Measurements from ENCODE around the gene PSMD14.
"Not testable (repeated sequence)": the region's sequence is repeated elsewhere in the genome, so short reads cannot be mapped to it uniquely, and the experiment has no call there.

Gene PSMD14

DNA sequence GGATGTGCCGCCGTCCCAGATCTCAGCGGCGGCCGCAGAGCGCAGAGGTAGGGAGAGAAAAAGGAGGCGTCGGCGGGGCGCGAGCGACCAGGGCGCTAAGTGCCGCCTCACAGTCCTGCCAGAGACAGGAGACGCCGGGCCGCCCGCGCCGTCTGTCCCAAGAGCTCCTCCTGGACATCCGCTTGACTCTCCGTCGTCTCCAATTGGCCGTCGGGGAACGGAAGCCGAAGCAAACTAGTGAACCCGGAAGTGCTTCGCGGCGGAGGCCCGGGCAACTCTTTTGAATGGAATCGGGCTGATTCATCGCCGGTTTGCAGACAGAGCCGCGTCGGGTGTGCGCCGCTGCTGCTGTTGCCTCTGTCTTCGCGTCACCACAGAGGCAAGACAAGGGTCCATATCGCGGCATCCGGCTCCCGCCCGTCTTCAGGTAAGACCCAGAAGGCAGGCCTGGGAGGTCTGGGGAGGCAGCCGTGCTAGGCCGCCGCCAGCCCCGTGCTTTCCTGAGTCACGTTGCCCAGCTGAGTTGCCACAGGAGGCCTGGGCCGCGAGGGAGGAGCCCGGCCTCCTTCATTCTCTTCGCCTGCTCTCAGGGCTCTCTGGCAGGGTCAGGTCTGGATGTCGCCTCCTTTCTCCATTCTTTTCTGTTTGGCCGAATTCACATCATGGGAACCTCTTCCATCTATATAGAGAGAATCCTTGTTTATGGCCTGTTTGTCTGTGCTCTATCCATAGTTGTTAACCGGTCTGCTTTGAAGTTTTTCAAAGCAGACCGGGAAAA, at the start of gene PSMD14:
Gene PSMD14 (plus strand): TSS at position 248 of the 778 bp plus-strand sequence. CDS start 10,401 bp downstream, outside the sequence.
- peak within 1 kb of the TSS; percentile 91 for H3K4me3 ChIP-seq (ENCODE audit: control insufficient read depth, low read depth, low read length)
- no peak for TF ChIP-seq CTCF (IDR thresholded peaks at IDR 0.05; ENCODE audit: control insufficient read depth, insufficient read depth, low read depth, low read length, missing control alignments)
- peak; percentile 69 for DNase-seq (ENCODE audit: low read depth)

DNA sequence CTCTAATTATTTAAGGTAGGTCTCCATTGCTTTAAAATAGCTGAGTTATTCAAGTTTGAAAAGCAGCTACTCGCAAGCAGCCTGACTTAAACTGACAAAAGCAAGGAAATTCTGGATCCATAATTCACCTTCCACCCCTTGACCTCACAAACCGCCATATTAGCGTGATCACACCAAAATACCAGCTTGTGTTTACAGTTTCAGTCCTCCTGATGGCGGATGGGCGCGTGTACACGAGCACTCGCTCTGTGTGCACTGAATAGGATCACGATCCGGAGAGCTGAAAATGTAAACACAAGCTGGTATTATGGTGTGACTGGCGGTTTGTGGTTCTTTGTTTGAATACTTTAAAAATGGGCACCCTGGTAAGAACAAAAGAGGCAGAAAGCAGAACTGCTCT, 42.4 kb upstream of the PSMD14 start:
- no peak for DNase-seq (ENCODE audit: low read depth)
- no peak for TF ChIP-seq CTCF (IDR thresholded peaks at IDR 0.05; ENCODE audit: control insufficient read depth, insufficient read depth, low read depth, low read length, missing control alignments)
- H3K4me3 ChIP-seq (ENCODE audit: control insufficient read depth, low read depth, low read length): no peak overlapping the region

DNA sequence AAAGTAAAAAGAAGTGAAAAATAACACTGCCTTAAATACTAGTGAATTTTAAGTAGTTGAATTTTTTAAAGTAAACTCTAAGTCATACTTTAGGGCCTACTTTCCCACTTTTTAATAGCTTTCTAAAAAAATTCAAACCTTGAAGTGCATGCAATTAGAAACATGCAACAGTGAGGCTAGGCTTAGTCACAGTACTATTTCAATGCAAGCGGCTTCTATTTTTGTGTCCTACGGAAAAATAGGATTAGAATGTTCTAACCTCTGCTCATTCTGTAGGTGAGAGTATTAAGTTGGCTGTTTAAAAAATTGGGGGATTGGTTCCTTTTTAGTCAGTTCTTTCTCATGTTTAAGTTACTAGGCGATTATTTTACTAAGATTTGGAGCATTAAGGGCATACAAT, 39.1 kb upstream of the PSMD14 start:
- DNase-seq (ENCODE audit: low read depth): no peak
- H3K4me3 ChIP-seq (ENCODE audit: control insufficient read depth, low read depth, low read length): no peak overlapping the region
- no peak for TF ChIP-seq CTCF (IDR thresholded peaks at IDR 0.05; ENCODE audit: control insufficient read depth, insufficient read depth, low read depth, low read length, missing control alignments)

GRCh38 chr2:161273038-161273760, 35.0 kb upstream of the PSMD14 start:
- TF ChIP-seq CTCF (IDR thresholded peaks at IDR 0.05; ENCODE audit: control insufficient read depth, insufficient read depth, low read depth, low read length, missing control alignments): peak; percentile 58
- no peak overlapping the region for H3K4me3 ChIP-seq (ENCODE audit: control insufficient read depth, low read depth, low read length)
- DNase-seq (ENCODE audit: low read depth): peak; percentile 32

DNA sequence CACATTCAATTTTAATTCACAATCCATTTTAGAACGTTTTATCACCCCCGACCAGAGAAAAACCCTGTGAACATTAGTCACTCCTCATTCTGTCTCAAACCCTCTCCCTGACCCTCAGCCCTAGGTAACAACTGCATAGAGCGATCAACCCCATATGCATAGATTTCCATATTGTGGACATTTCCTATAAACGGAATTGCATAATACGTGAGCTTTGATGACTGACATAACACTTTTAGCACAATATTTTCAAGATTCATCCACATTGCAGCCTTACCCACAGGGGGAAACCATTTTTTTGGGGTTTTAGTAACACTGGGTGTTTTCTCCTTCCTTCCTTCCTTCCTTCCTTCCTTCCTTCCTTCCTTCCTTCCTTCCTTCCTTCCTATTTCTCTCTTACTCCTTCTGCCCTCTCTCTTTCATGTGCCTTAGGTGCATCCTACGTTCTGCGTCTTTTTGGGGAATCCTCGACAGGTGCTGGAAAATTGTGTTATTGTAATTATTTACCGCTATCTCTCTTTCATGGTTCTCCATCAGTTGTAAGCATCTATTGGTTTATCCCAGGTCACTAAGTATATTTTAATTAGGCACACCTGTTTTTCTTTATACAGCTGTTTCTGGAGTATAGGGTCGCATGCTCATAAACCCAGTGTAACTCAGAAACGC, 29.5 kb upstream of the PSMD14 start:
- DNase-seq (ENCODE audit: low read depth); H3K4me3 ChIP-seq (ENCODE audit: control insufficient read depth, low read depth, low read length): not testable (repeated sequence)

DNA sequence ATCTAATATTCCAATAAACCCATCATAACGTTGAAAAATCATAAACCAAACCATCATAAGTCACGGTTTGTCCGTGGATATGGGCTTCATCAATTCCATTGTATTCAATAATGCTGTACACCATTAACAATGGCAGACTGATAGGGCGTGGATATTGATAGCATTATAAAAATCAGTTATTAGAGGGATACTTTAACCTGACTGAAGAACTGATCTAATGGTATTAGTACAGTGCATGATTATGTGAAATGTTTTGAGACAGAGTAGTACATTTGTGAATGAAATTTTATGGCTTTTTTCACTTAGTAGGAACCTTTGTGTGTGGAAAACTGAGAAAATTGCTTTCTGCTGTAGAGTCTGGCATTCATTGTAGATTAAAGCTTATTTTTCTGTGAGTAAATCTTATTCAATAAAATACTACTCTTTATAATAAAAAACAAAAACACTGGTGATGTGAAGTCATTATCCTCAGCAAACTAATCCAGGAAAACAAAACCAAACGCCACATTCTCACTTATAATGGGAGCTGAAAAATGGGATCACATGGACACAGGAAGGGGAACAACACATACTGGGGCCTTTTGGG, 28.9 kb upstream of the PSMD14 start:
- DNase-seq (ENCODE audit: low read depth); H3K4me3 ChIP-seq (ENCODE audit: control insufficient read depth, low read depth, low read length): not testable (repeated sequence)

DNA sequence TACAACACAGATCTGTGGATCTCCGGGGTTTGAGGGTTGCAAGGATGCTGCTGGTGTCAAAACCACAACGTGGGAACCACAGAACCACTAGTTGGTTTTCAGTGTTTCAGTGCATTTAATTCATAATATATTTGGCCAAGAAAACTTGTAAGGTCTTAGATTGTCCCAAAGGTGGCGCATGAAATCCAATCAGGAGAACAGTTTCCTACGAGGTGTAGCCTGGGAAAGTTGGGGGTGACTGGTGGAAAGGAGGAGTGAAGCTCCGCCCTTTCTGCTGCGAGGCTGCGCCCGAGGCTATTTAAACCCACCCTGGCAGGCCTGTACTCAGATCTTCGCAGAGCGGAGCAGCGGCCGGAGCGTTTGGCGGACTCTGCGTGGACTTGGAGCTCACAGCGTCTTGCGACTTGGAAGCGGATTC, 27.3 kb upstream of the PSMD14 start:
- DNase-seq (ENCODE audit: low read depth); H3K4me3 ChIP-seq (ENCODE audit: control insufficient read depth, low read depth, low read length): not testable (repeated sequence)
- peak; percentile 8 for TF ChIP-seq CTCF (IDR thresholded peaks at IDR 0.05; ENCODE audit: control insufficient read depth, insufficient read depth, low read depth, low read length, missing control alignments)

DNA sequence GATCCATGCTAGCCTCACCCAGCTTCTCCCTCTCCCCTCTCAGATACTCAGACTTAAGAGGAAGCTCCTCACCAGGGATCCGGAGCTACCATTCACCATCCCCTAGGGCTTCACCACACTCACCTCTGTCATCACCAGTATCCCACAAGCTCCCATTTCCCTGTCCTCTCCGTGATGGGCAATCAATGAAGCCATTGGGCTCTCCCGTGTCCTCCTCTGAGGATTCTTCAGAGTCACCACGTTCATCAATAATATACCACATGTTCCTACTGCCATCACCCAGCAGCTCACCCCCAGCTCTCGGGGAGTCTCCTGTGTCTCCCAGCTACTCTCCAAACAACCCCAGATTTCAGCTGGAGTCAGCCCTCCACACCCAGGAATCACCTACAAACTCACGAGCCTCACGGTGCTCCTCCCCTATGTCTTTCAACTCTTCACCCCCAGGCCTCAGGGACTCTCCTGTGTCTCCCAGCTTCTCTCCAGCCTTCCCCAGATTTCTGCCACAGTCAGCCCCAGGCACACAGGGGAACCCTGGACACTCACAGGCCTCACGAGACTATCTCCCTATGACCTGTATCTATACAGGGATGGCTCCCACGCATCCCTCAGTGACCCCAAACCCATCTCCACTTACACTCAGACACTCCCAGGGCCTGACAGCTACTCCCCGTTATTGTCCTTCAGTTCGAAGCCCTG, 26.5 kb upstream of the PSMD14 start:
- DNase-seq (ENCODE audit: low read depth); H3K4me3 ChIP-seq (ENCODE audit: control insufficient read depth, low read depth, low read length): not testable (repeated sequence)

- not testable (repeated sequence) for H3K4me3 ChIP-seq (ENCODE audit: control insufficient read depth, low read depth, low read length); DNase-seq (ENCODE audit: low read depth)
These were observed 25.9 kb upstream of the PSMD14 start for GRCh38 chr2:161282311-161282644.
